Gastroesophageal sphincter (tissue), 4 donors: Measurements from ENCODE around the gene COL6A3. TPM values are rescaled to one million over a fixed set of nuclear protein-coding genes. Genes with fewer than 3 reads are reported as not detected.

Source experiments
- ATAC-seq: fragments of 150-250 bp; one replicate; pipeline ENCODE4 v1.9.1; 2016; ENCODE audit warnings: mild to moderate bottlenecking, moderate library complexity
- H3K27ac ChIP-seq, 4 donors: fragments of 200-600 bp; sonication (generic) in 3 of 4; 1 replicate in 3 of 4; 2 replicates in 1 of 4; pipeline ENCODE4 v1.5.1; 2016 to 2019
- H3K27me3 ChIP-seq: fragments of 200-600 bp; sonication (generic); one replicate; pipeline ENCODE4 v1.5.1; 2019
- H3K36me3 ChIP-seq, 2 donors: fragments of 200-600 bp; sonication (generic); one replicate each; pipeline ENCODE4 v1.5.1; 2019; ENCODE audit warnings: control low read depth in 1 of 2
- H3K4me1 ChIP-seq, 3 donors: fragments of 200-600 bp; sonication (generic); 1 replicate in 2 of 3; 2 replicates in 1 of 3; pipeline ENCODE4 v1.5.1; 2016 to 2019; ENCODE audit warnings: control low read depth in 2 of 3
- H3K4me3 ChIP-seq, 2 donors: fragments of 200-600 bp; sonication (generic); one replicate each; pipeline ENCODE4 v1.5.1; 2019; ENCODE audit warnings: mild to moderate bottlenecking in 1 of 2, moderate library complexity in 1 of 2
- H3K9me3 ChIP-seq, 3 donors: fragments of 200-600 bp; sonication (generic); one replicate each; pipeline ENCODE4 v1.5.1; 2017 to 2019; ENCODE audit warnings: control low read depth in 2 of 3
- CTCF ChIP-seq, 4 experiments: fragments of 200-600 bp in 2 of 4; fragments of 450-650 bp in 2 of 4; sonication (generic) in 1 of 4; IDR thresholded peaks; one replicate each; pipeline ENCODE4 v1.5.1; 2017 to 2019; ENCODE audit warnings: antibody characterized with exemption in 4 of 4, mild to moderate bottlenecking in 2 of 4, moderate library complexity in 2 of 4
- EP300 ChIP-seq: sonication (generic); formaldehyde crosslinking; IDR thresholded peaks from one replicate; pipeline ENCODE4 v1.6.1; 2017; ENCODE audit warnings: antibody characterized with exemption, mild to moderate bottlenecking
- POLR2A ChIP-seq, 2 donors: fragments of 450-650 bp; IDR thresholded peaks; one replicate each; pipeline ENCODE4 v1.6.1; 2017; ENCODE audit warnings: antibody characterized with exemption in 2 of 2, mild to moderate bottlenecking in 2 of 2, moderate library complexity in 1 of 2
- POLR2AphosphoS5 ChIP-seq: sonication (generic); formaldehyde crosslinking; IDR thresholded peaks from one replicate; pipeline ENCODE4 v1.6.1; 2017; ENCODE audit warnings: antibody characterized with exemption
- WGBS, 2 donors: methylation state at CpG; one replicate each; pipeline ENCODE4 v1.1.5; 2018; ENCODE audit warnings: low coverage in 1 of 2; 5-methylcytosine and 5-hydroxymethylcytosine counted together
- total RNA-seq, 4 donors: library from RNA; depleted of rRNA; stranded (reverse); fragments of >200 nt; gene quantifications; one replicate each; pipeline ENCODE4 v1.1.0, GENCODE V29; 2016

Gene COL6A3
- total RNA-seq, 4 donors from 2014 or later = 110 to 421 (median 310) TPM

- WGBS, 2 donors = 5 to 29% methylated on average over 2 of the region's 2 CpGs
- H3K36me3 ChIP-seq = no peaks in the 10 kb centered on the region
- H3K27me3 ChIP-seq = no peaks in the 10 kb centered on the region
- H3K4me1 ChIP-seq = peaks cover 0 to 26% (median 6%) of the 10 kb centered on the region in 3 donors
- no peak overlapping the region for H3K4me3 ChIP-seq
- ATAC-seq = peak; percentile 87
- no peak for TF ChIP-seq EP300
- TF ChIP-seq POLR2AphosphoS5 = peak; percentile 43
- peaks cover 0 to 5% (median 0%) of the 10 kb centered on the region in 3 donors for H3K9me3 ChIP-seq
- H3K27ac ChIP-seq = peak overlapping the region in 3 of 4 donors; percentile 12 to 68 (median 67)
Measured at GRCh38 chr2:237441605-237442274, 27.8 kb upstream of the COL6A3 start.

GRCh38 chr2:237440819-237441281, 26.9 kb upstream of the COL6A3 start:
- Histone ChIP-seq H3K4me3 (no peak overlapping the region), H3K4me1 (peaks cover 0 to 34% (median 6%) of the 10 kb centered on the region in 3 donors), H3K36me3 (no peaks in the 10 kb centered on the region), H3K9me3 (peaks cover 0 to 5% (median 0%) of the 10 kb centered on the region in 3 donors), H3K27me3 (no peaks in the 10 kb centered on the region), H3K27ac (peak overlapping the region in 3 of 4 donors; percentile 67 to 68 (median 68))
- TF ChIP-seq POLR2AphosphoS5 = no peak
- no peak for TF ChIP-seq EP300
- no peak for TF ChIP-seq CTCF (IDR thresholded peaks at IDR 0.05)
- no peak for TF ChIP-seq POLR2A (IDR thresholded peaks at IDR 0.05)
- peak; percentile 4 for ATAC-seq
- 39 to 44% methylated on average over 2 of the region's 2 CpGs for WGBS, 2 donors

- WGBS, 2 donors = 27 to 40% methylated on average over 2 to 4 of the region's 8 CpGs
- TF ChIP-seq CTCF (IDR thresholded peaks at IDR 0.05) (no peak), POLR2AphosphoS5 (no peak), POLR2A (IDR thresholded peaks at IDR 0.05) (no peak), EP300 (no peak)
- ATAC-seq = no peak
- peaks cover 0 to 54% (median 14%) of the 10 kb centered on the region in 3 donors for H3K4me1 ChIP-seq
- H3K4me3 ChIP-seq = no peak overlapping the region
- H3K27me3 ChIP-seq = no peaks in the 10 kb centered on the region
- peaks cover 0 to 5% (median 0%) of the 10 kb centered on the region in 3 donors for H3K9me3 ChIP-seq
- no peaks in the 10 kb centered on the region for H3K36me3 ChIP-seq
- H3K27ac ChIP-seq = peak overlapping the region in 2 of 4 donors; percentile 83
Measured at GRCh38 chr2:237438080-237438940, 24.3 kb upstream of the COL6A3 start.

GRCh38 chr2:237437566-237437965, 23.6 kb upstream of the COL6A3 start:
- Histone ChIP-seq H3K4me3 (no peak overlapping the region), H3K36me3 (no peaks in the 10 kb centered on the region), H3K27me3 (no peaks in the 10 kb centered on the region), H3K4me1 (peaks cover 0 to 58% (median 14%) of the 10 kb centered on the region in 3 donors), H3K9me3 (peaks cover 0 to 5% (median 0%) of the 10 kb centered on the region in 3 donors), H3K27ac (peak overlapping the region in 3 of 4 donors; percentile 9 to 83 (median 83))
- TF ChIP-seq POLR2A (IDR thresholded peaks at IDR 0.05) (no peak), EP300 (no peak), CTCF (IDR thresholded peaks at IDR 0.05) (no peak), POLR2AphosphoS5 (no peak)
- 80 to 90% methylated on average over 1 to 2 of the region's 5 CpGs for WGBS, 2 donors
- ATAC-seq = no peak
